H1 (cell line): Measurements from ENCODE around the gene ARHGAP21. TPM values are rescaled to one million over a fixed set of nuclear protein-coding genes. Genes with fewer than 3 reads are reported as not detected.

Experiments used
- CTCF ChIA-PET: fragments of 300-600 bp; sonication (Branson Sonifier 250); formaldehyde crosslinking; loops from one replicate; lab custom pipeline; 2021; ENCODE audit not compliant: partially characterized antibody; lab: Charles Lee
- POLR2A ChIA-PET: fragments of 300-600 bp; sonication (Branson Sonifier 250); formaldehyde crosslinking; loops from one replicate; lab custom pipeline; 2021; ENCODE audit warnings: inconsistent platforms; ENCODE audit not compliant: partially characterized antibody; lab: Charles Lee
- DNase-seq, 2 experiments: peaks; one replicate each; pipeline versions ENCODE4 v3.0.0 to v3.0.0-alpha.2; 2010 to 2022; ENCODE audit warnings: low spot score in 2 of 2, low read depth in 1 of 2, mixed read lengths in 1 of 2
- FAIRE-seq: peaks from 2 replicates; lab custom pipeline; 2011; peaks lifted over from hg19 to GRCh38; lab: Jason Lieb, UNC
- H2AFZ ChIP-seq: 2 replicates; pipeline ENCODE4 v1.8.1; 2012; ENCODE audit warnings: low read length, inconsistent platforms
- H2AK5ac ChIP-seq: 2 replicates; pipeline ENCODE4 v1.6.1; 2013; ENCODE audit warnings: low read depth, low read length
- H2BK120ac ChIP-seq: replicated peaks from 2 replicates; pipeline ENCODE3; 2013; ENCODE audit warnings: low read depth, low read length, inconsistent platforms
- H2BK12ac ChIP-seq: 2 replicates; pipeline ENCODE4 v1.6.1; 2013; ENCODE audit warnings: low read depth, low read length
- H2BK15ac ChIP-seq: 2 replicates; pipeline ENCODE4 v1.6.1; 2013; ENCODE audit warnings: low read length
- H2BK20ac ChIP-seq: 2 replicates; pipeline ENCODE4 v1.6.1; 2013; ENCODE audit warnings: low read length
- H2BK5ac ChIP-seq: 2 replicates; pipeline ENCODE4 v1.6.1; 2013; ENCODE audit warnings: low read depth, low read length
- H3K14ac ChIP-seq: 2 replicates; pipeline ENCODE4 v1.6.1; 2013; ENCODE audit warnings: inconsistent platforms; ENCODE audit not compliant: insufficient read length
- H3K18ac ChIP-seq: 2 replicates; pipeline ENCODE4 v1.6.1; 2013; ENCODE audit warnings: low read length; ENCODE audit errors: extremely low read depth
- H3K23ac ChIP-seq: 2 replicates; pipeline ENCODE4 v1.6.1; 2013; ENCODE audit warnings: inconsistent platforms; ENCODE audit not compliant: insufficient read length
- H3K23me2 ChIP-seq: 2 replicates; pipeline ENCODE4 v1.6.1; 2013; ENCODE audit warnings: low read depth, low read length
- H3K27ac ChIP-seq: 2 replicates; pipeline ENCODE4 v1.6.1; 2011; ENCODE audit warnings: low read depth, low read length, inconsistent platforms
- H3K27me3 ChIP-seq, 4 experiments: replicated peaks in 1 of 4; 1 replicate in 1 of 4; 2 replicates in 3 of 4; pipeline versions ENCODE4 v1.6.1 to v1.8.1; 2011 to 2013; ENCODE audit warnings: low read length in 3 of 4, mild to moderate bottlenecking in 3 of 4, inconsistent platforms in 2 of 4, mixed read lengths in 2 of 4, moderate library complexity in 1 of 4; ENCODE audit not compliant: control insufficient read depth in 3 of 4, insufficient read depth in 3 of 4; ENCODE audit errors: extremely low read depth in 1 of 4
- H3K36me3 ChIP-seq, 4 experiments: 2 replicates each; pipeline versions ENCODE4 v1.6.1 to v1.8.1; 2011 to 2013; ENCODE audit warnings: mild to moderate bottlenecking in 4 of 4, low read length in 3 of 4, moderate library complexity in 2 of 4, control low read depth in 1 of 4, inconsistent platforms in 1 of 4; ENCODE audit not compliant: insufficient read depth in 4 of 4, control insufficient read depth in 2 of 4
- H3K4ac ChIP-seq: replicated peaks from 2 replicates; pipeline ENCODE3; 2013; ENCODE audit warnings: low read length, low read depth, mixed read lengths, inconsistent platforms; ENCODE audit not compliant: insufficient read length
- H3K4me1 ChIP-seq, 4 experiments: replicated peaks in 1 of 4; 1 replicate in 1 of 4; 2 replicates in 3 of 4; pipeline versions ENCODE4 v1.6.1 to v1.8.1; 2011 to 2013; ENCODE audit warnings: low read length in 3 of 4, inconsistent platforms in 2 of 4, mixed read lengths in 1 of 4; ENCODE audit not compliant: insufficient read depth in 4 of 4, control insufficient read depth in 3 of 4
- H3K4me2 ChIP-seq, 2 experiments: 2 replicates each; pipeline versions ENCODE4 v1.6.1 to v1.8.1; 2011 to 2013; ENCODE audit warnings: low read depth in 2 of 2, low read length in 2 of 2, control low read depth in 1 of 2, inconsistent platforms in 1 of 2, mild to moderate bottlenecking in 1 of 2; ENCODE audit not compliant: insufficient read depth in 1 of 2
- H3K4me3 ChIP-seq, 4 experiments: fragments of 200-600, 300-600 bp in 1 of 4; sonication (generic), shearing (Covaris generic), sonication (Bioruptor Twin) in 1 of 4; 2 replicates each; pipeline versions ENCODE4 v1.5.1 to v1.8.1; 2011 to 2016; ENCODE audit warnings: low read length in 4 of 4, low read depth in 3 of 4, control low read depth in 2 of 4, inconsistent platforms in 2 of 4, mild to moderate bottlenecking in 2 of 4, mixed read lengths in 1 of 4, moderate library complexity in 1 of 4; ENCODE audit not compliant: insufficient read depth in 2 of 4; ENCODE audit errors: extremely low read depth in 1 of 4
- H3K56ac ChIP-seq: replicated peaks from 2 replicates; pipeline ENCODE3; 2013; ENCODE audit warnings: low read depth, mild to moderate bottlenecking, mixed read lengths, low read length, inconsistent platforms; ENCODE audit not compliant: insufficient read length
- H3K79me1 ChIP-seq: 2 replicates; pipeline ENCODE4 v1.6.1; 2013; ENCODE audit warnings: low read depth, low read length, control low read depth
- H3K79me2 ChIP-seq, 2 experiments: 2 replicates each; pipeline versions ENCODE4 v1.6.1 to v1.8.1; 2012 to 2013; ENCODE audit warnings: low read length in 2 of 2, mild to moderate bottlenecking in 2 of 2, inconsistent platforms in 1 of 2; ENCODE audit not compliant: insufficient read depth in 2 of 2, control insufficient read depth in 1 of 2
- H3K9ac ChIP-seq, 4 experiments: replicated peaks in 1 of 4; 1 replicate in 1 of 4; 2 replicates in 3 of 4; pipeline versions ENCODE4 v1.6.1 to v1.8.1; 2011 to 2013; ENCODE audit warnings: low read depth in 3 of 4, low read length in 3 of 4, control low read depth in 2 of 4, mild to moderate bottlenecking in 2 of 4, moderate library complexity in 2 of 4, inconsistent platforms in 1 of 4; ENCODE audit errors: extremely low read depth in 1 of 4
- H3K9me3 ChIP-seq, 2 experiments: 2 replicates each; pipeline versions ENCODE4 v1.6.1 to v1.8.1; 2012 to 2013; ENCODE audit warnings: mild to moderate bottlenecking in 2 of 2, moderate library complexity in 2 of 2, control low read depth in 1 of 2, inconsistent platforms in 1 of 2, low read depth in 1 of 2, low read length in 1 of 2, mixed read lengths in 1 of 2; ENCODE audit not compliant: insufficient read depth in 2 of 2
- H4K20me1 ChIP-seq, 2 experiments: replicated peaks in 1 of 2; 2 replicates each; pipeline versions ENCODE3 to v1.8.1; 2011 to 2013; ENCODE audit warnings: inconsistent platforms in 2 of 2, low read length in 2 of 2, mild to moderate bottlenecking in 1 of 2; ENCODE audit not compliant: insufficient read depth in 2 of 2, control insufficient read depth in 1 of 2
- H4K5ac ChIP-seq: 2 replicates; pipeline ENCODE4 v1.6.1; 2013; ENCODE audit warnings: low read length, low read depth, mixed read lengths, inconsistent platforms; ENCODE audit not compliant: insufficient read length
- H4K8ac ChIP-seq: 2 replicates; pipeline ENCODE4 v1.8.0; 2013; ENCODE audit warnings: mild to moderate bottlenecking, moderate library complexity, low read length, inconsistent platforms; ENCODE audit not compliant: insufficient read depth; ENCODE audit errors: extremely low read depth
- H4K91ac ChIP-seq: replicated peaks from 2 replicates; pipeline ENCODE3; 2013; ENCODE audit warnings: low read length, mixed read lengths, inconsistent platforms; ENCODE audit not compliant: insufficient read length
- ATF3 ChIP-seq: IDR thresholded peaks from 2 replicates; pipeline ENCODE4 v1.6.1; 2011; ENCODE audit warnings: low read depth, mild to moderate bottlenecking, low read length; ENCODE audit not compliant: insufficient read depth
- JUN ChIP-seq: IDR thresholded peaks from 2 replicates; pipeline ENCODE4 v1.6.1; 2011; ENCODE audit warnings: low read depth, mild to moderate bottlenecking, improper control_type of control experiment, low read length
- SAP30 ChIP-seq: fragments of 300-600 bp; sonication (generic); IDR thresholded peaks from 2 replicates; pipeline ENCODE4 v1.7.1; 2012; ENCODE audit warnings: low read length, moderate library complexity, mild to moderate bottlenecking, inconsistent platforms; ENCODE audit not compliant: insufficient read depth, insufficient replicate concordance
- SP4 ChIP-seq: IDR thresholded peaks from 2 replicates; pipeline ENCODE4 v1.6.1; 2012; ENCODE audit warnings: low read length, inconsistent platforms
- TEAD4 ChIP-seq: IDR thresholded peaks from 2 replicates; pipeline ENCODE4 v1.6.1; 2012; ENCODE audit warnings: low read depth, low read length, inconsistent platforms, mixed read lengths
- WGBS, 2 experiments: shearing (Covaris generic) in 1 of 2; methylation state at CpG; one replicate each; pipeline versions ENCODE4 v1.1.6 to v1.1.7; 2013 to 2015; ENCODE audit warnings: low lambda C conversion rate in 2 of 2, mixed read lengths in 2 of 2, inconsistent platforms in 1 of 2, low coverage in 1 of 2, missing lambda C conversion rate in 1 of 2; ENCODE audit not compliant: insufficient replicate concordance in 2 of 2, insufficient coverage in 1 of 2, insufficient read length in 1 of 2; ENCODE audit errors: extremely low coverage in 1 of 2, missing lambda C conversion rate in 1 of 2; 5-methylcytosine and 5-hydroxymethylcytosine counted together
- polyA plus RNA-seq, 7 experiments: library from polyadenylated mRNA; depleted of rRNA in 3 of 7; stranded (reverse) in 5 of 7; unstranded in 2 of 7; fragments of >200 nt in 5 of 7; fragments of 200-250 nt in 2 of 7; gene quantifications; 1 replicate in 5 of 7; 2 replicates in 1 of 7; 4 replicates in 1 of 7; pipeline versions ENCODE4 v1.2.1 to v1.2.3, GENCODE V29; 2011 to 2013; ENCODE audit warnings: missing spikeins in 2 of 7, mixed read lengths in 2 of 7
- total RNA-seq: library from RNA; stranded (reverse); fragmentation: NEBNext Ultra II Directional; extraction: Animal tissue kit (Norgen Biotek cat#: 25700); gene quantifications from 2 replicates; pipeline ENCODE4 v1.2.1, GENCODE V29; 2021
- TF ChIP-seq, protein P1 (sequence below): IDR thresholded peaks from 2 replicates; pipeline ENCODE4 v1.6.1; 2012; ENCODE audit warnings: low read length, inconsistent platforms

Gene ARHGAP21
- total and polyA plus RNA-seq, 2 of the 8 experiments (the other 6 are each of a cell fraction or from before 2014, with no cell fraction given) = 14.4 to 35.3 TPM

DNA sequence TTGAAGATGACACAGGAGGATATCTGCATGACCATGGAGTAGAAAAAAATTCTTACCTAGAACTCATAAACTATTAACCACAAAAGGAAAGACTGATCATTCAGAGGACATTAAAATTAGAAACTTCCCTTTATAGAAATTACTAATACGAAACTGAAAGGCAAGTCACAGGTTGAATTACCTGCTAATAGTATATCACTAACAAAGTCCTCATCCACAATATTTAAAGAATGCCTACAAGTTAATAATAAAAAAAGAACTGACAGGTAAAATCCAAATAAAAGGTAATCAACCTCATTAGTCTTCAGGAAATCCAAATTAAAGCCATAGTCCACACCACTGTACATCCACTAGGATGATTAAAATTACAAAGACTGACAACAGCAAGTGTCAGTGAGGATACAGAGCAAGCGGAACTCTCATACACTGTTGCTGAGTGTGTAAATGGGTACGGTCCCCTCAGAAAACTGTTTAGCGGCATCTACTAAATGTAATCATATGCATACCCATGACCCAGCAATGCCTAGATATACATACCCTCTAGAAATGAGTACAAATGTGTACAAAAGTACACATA lies 71.2 kb downstream of the ARHGAP21 start:
- Histone ChIP-seq H2BK120ac (no peak overlapping the region), H3K4me2 (no peak overlapping the region), H3K79me2 (no peaks in the 10 kb centered on the region), H3K9ac (no peak overlapping the region), H4K20me1 (no peaks in the 10 kb centered on the region), H2BK20ac (no peak overlapping the region), H3K4me1 (peaks cover 0 to under 1% (median 0%) of the 10 kb centered on the region in 4 experiments; a peak in 2 of 7 replicates), H3K23ac (no peak overlapping the region), H2BK12ac (no peak overlapping the region), H4K8ac (no peak overlapping the region), H3K56ac (no peak overlapping the region), H4K5ac (no peak overlapping the region), H2BK5ac (no peak overlapping the region), H3K4me3 (no peak overlapping the region), H3K27ac (no peak overlapping the region), H3K36me3 (no peaks in the 10 kb centered on the region), H3K14ac (no peak overlapping the region), H2BK15ac (no peak overlapping the region), H4K91ac (no peak overlapping the region), H3K9me3 (peaks cover 0 to 2% of the 10 kb centered on the region in 2 experiments; a peak in 1 of 4 replicates), H2AFZ (no peak overlapping the region), H3K27me3 (no peaks in the 10 kb centered on the region), H2AK5ac (no peak overlapping the region), H3K18ac (no peak overlapping the region), H3K79me1 (no peaks in the 10 kb centered on the region), H3K4ac (no peak overlapping the region), H3K23me2 (no peaks in the 10 kb centered on the region)
- ChIA-PET CTCF (interaction anchor here (1.0 kb wide), 1 partner anchor 35 kb away, joined by 3 read pairs; no protein-coding TSS in a partner anchor), POLR2A (no interaction called here)
- WGBS, 2 experiments = 95% methylated on average over 4 of the region's 4 CpGs; no CpG with 5 or more reads in 1 of the 2 experiments
- DNase-seq = no peak
- no peak for TF ChIP-seq SP4
- no peak for TF ChIP-seq ATF3
- no peak for TF ChIP-seq JUN
- TF ChIP-seq SAP30 = no peak
- TF ChIP-seq, protein P1, sequence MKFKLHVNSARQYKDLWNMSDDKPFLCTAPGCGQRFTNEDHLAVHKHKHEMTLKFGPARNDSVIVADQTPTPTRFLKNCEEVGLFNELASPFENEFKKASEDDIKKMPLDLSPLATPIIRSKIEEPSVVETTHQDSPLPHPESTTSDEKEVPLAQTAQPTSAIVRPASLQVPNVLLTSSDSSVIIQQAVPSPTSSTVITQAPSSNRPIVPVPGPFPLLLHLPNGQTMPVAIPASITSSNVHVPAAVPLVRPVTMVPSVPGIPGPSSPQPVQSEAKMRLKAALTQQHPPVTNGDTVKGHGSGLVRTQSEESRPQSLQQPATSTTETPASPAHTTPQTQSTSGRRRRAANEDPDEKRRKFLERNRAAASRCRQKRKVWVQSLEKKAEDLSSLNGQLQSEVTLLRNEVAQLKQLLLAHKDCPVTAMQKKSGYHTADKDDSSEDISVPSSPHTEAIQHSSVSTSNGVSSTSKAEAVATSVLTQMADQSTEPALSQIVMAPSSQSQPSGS = no peak
- no peak for TF ChIP-seq TEAD4
- FAIRE-seq = no peak
